Glutamatergic neuron (in vitro differentiated cells): ENCODE results near the gene BTBD16. TPM values are rescaled to one million over a fixed set of nuclear protein-coding genes. Genes with fewer than 3 reads are reported as not detected.

ENCODE experiments used
- DNase-seq: peaks from one replicate; pipeline ENCODE4 v3.0.0; 2022
- H3K27ac Mint-ChIP-seq: one replicate; pipeline ENCODE4 v1.8.0; 2020; ENCODE audit warnings: mild to moderate bottlenecking, mixed read lengths, inconsistent platforms; ENCODE audit not compliant: unreplicated experiment
- H3K27me3 Mint-ChIP-seq: one replicate; pipeline ENCODE4 v1.8.0; 2020; ENCODE audit warnings: mild to moderate bottlenecking, moderate library complexity, mixed read lengths, inconsistent platforms; ENCODE audit not compliant: unreplicated experiment
- H3K36me3 Mint-ChIP-seq: one replicate; pipeline ENCODE4 v1.8.0; 2020; ENCODE audit warnings: mild to moderate bottlenecking, mixed read lengths, inconsistent platforms; ENCODE audit not compliant: unreplicated experiment
- H3K4me1 Mint-ChIP-seq: one replicate; pipeline ENCODE4 v1.8.0; 2020; ENCODE audit warnings: mild to moderate bottlenecking, low read depth, mixed read lengths, inconsistent platforms; ENCODE audit not compliant: unreplicated experiment
- H3K4me3 Mint-ChIP-seq: one replicate; pipeline ENCODE4 v1.8.0; 2020; ENCODE audit warnings: mild to moderate bottlenecking, mixed read lengths, inconsistent platforms; ENCODE audit not compliant: unreplicated experiment
- H3K9me3 Mint-ChIP-seq: one replicate; pipeline ENCODE4 v1.8.0; 2020; ENCODE audit warnings: mild to moderate bottlenecking, moderate library complexity, mixed read lengths, inconsistent platforms; ENCODE audit not compliant: unreplicated experiment
- CTCF ChIP-seq: fragments of 200-600 bp; sonication (generic); IDR thresholded peaks from one replicate; pipeline ENCODE4 v1.5.0; 2021; ENCODE audit not compliant: partially characterized antibody, unreplicated experiment
- total RNA-seq: library from RNA; stranded (reverse); fragmentation: NEBNext Ultra II Directional; extraction: Animal tissue kit (Norgen Biotek cat#: 25700); gene quantifications from one replicate; pipeline ENCODE4 v1.2.1, GENCODE V29; 2021; ENCODE audit not compliant: unreplicated experiment

BTBD16 gene
- total RNA-seq, 1 donor from 2014 or later: 0.98 TPM

DNA sequence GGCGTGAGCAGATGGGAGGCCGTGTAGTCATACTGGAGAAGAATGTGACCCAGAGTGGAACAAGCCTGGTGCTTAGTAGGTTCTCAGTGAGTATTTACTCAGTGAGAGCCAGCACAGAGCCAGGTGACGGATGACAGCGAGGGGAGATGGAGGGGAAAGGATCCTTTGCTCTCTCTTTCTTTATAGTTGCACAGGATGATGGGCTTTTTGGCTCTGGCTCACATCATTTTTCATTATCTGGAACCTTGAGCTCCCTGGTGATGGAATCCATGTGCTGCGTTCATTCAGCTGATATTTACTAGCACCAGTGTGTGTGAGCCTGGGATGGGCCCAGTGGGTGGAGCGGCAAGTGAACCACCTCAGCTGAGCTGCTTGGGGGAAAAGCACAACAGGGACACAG, 17.2 kb downstream of the BTBD16 start:
- Mint-ChIP-seq H3K4me1 (peaks cover 18% of the 10 kb centered on the region), H3K27me3 (peaks cover 8% of the 10 kb centered on the region), H3K4me3 (no peak overlapping the region), H3K36me3 (peaks cover 5% of the 10 kb centered on the region), H3K9me3 (peaks cover 7% of the 10 kb centered on the region), H3K27ac (no peak overlapping the region)
- TF ChIP-seq CTCF: no peak
- DNase-seq: no peak

DNA sequence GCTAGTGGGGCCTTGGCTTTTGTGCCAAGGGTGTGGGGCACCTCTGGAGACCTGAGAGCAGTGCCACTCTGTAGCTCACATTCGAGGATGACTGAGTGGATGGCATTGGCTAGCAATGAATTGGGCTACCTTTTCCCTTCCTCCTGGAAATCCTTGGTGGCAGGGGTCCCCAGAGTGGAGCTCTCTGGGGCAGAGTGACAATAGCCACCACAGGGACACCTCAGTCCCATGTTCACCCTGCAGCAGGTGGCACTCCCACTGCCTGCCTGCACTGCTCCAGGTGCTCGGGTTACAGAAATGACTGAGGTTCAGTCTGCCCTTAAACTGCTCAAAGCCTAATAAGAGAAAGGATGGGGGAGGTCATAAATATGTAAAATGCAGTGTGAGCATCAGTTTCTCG, 17.8 kb downstream of the BTBD16 start:
- H3K27ac Mint-ChIP-seq: no peak overlapping the region
- H3K4me3 Mint-ChIP-seq: no peak overlapping the region
- no peak for TF ChIP-seq CTCF
- H3K4me1 Mint-ChIP-seq: peaks cover 18% of the 10 kb centered on the region
- peaks cover 9% of the 10 kb centered on the region for H3K27me3 Mint-ChIP-seq
- H3K36me3 Mint-ChIP-seq: no peaks in the 10 kb centered on the region
- peaks cover 7% of the 10 kb centered on the region for H3K9me3 Mint-ChIP-seq
- DNase-seq: no peak

GRCh38 chr10:122290334-122290733, 19.2 kb downstream of the BTBD16 start:
- Mint-ChIP-seq H3K9me3 (peaks cover 5% of the 10 kb centered on the region), H3K4me3 (no peak overlapping the region), H3K27me3 (peaks cover 9% of the 10 kb centered on the region), H3K27ac (no peak overlapping the region), H3K36me3 (no peaks in the 10 kb centered on the region), H3K4me1 (peaks cover 18% of the 10 kb centered on the region)
- TF ChIP-seq CTCF: no peak
- DNase-seq: no peak

GRCh38 chr10:122290833-122291532, 19.9 kb downstream of the BTBD16 start:
- Mint-ChIP-seq H3K36me3 (no peaks in the 10 kb centered on the region), H3K4me3 (no peak overlapping the region), H3K9me3 (peaks cover 5% of the 10 kb centered on the region), H3K4me1 (peaks cover 24% of the 10 kb centered on the region), H3K27me3 (peaks cover 9% of the 10 kb centered on the region), H3K27ac (no peak overlapping the region)
- no peak for TF ChIP-seq CTCF
- no peak for DNase-seq

DNA sequence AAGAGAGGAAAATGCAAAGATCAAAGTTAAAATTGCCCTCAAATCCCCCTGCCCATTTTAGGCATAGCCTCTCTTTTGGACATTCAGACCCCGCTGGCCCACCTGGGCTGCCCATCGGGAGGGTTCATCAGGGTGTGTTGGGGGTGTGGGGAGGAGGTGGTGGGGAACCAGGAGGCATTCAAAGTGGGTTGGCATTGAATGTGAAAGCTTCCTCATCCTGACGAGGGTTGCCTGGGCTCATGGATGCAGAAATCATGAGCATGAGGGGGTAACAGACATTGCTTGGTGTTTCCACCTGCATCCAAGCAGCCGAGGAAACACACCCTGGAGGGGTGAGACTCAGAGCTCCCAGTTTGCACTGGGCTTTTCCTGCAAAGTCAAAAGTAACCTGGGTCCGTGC, 20.6 kb downstream of the BTBD16 start:
- Mint-ChIP-seq H3K27ac (no peak overlapping the region), H3K4me3 (no peak overlapping the region), H3K36me3 (peaks cover 1% of the 10 kb centered on the region), H3K27me3 (peaks cover 9% of the 10 kb centered on the region), H3K9me3 (peaks cover 5% of the 10 kb centered on the region), H3K4me1 (peaks cover 25% of the 10 kb centered on the region)
- no peak for DNase-seq
- no peak for TF ChIP-seq CTCF
